GM10248 (cell line): ENCODE results near the gene SPTBN1.

Source experiments
- CTCF ChIA-PET: fragments of 300-600 bp; sonication (Branson Sonifier 250); formaldehyde crosslinking; extraction: SDS; loops from one replicate; lab custom pipeline; 2021; ENCODE audit warnings: antibody characterized with exemption; lab: Yijun Ruan, JAX
- POLR2A ChIA-PET: fragments of 350-650 bp; sonication (Branson Sonifier 250); formaldehyde crosslinking; extraction: SDS; loops from one replicate; lab custom pipeline; 2020; ENCODE audit warnings: antibody characterized with exemption; lab: Yijun Ruan, JAX
- DNase-seq: peaks from one replicate; pipeline ENCODE4 v3.0.0; 2012; ENCODE audit errors: extremely low spot score
- TF ChIP-seq, protein P1 (sequence below): IDR thresholded peaks from 2 replicates; pipeline ENCODE4 v1.5.1; 2012; ENCODE audit warnings: mild to moderate bottlenecking, low read depth; ENCODE audit errors: extremely low read depth, missing control alignments, control extremely low read depth

Gene SPTBN1

DNA sequence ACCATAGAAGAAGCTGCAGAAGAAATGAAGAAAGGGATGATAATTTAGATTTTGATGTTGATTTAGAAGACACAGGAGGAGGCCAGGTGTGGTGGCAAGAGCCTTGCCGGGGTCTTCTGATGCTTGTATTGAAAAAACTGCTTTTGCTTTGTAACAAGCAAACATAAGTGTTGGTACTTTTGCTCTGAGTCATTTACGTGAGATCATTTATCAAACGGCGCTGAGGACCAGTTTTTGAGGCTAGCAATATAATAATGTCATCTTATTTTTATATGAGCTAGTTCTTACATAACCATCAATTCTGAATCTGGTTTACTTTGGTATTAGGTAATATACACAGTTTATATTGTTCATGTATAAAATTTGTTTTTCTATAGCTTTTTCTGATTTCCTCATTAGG, 30.6 kb downstream of the SPTBN1 start:
- ChIA-PET POLR2A (no interaction called here), CTCF (interaction anchor here (1.5 kb wide), 1 partner anchor 14 kb away, joined by 3 read pairs; no protein-coding TSS in a partner anchor)
- no peak for DNase-seq
- TF ChIP-seq, protein P1, sequence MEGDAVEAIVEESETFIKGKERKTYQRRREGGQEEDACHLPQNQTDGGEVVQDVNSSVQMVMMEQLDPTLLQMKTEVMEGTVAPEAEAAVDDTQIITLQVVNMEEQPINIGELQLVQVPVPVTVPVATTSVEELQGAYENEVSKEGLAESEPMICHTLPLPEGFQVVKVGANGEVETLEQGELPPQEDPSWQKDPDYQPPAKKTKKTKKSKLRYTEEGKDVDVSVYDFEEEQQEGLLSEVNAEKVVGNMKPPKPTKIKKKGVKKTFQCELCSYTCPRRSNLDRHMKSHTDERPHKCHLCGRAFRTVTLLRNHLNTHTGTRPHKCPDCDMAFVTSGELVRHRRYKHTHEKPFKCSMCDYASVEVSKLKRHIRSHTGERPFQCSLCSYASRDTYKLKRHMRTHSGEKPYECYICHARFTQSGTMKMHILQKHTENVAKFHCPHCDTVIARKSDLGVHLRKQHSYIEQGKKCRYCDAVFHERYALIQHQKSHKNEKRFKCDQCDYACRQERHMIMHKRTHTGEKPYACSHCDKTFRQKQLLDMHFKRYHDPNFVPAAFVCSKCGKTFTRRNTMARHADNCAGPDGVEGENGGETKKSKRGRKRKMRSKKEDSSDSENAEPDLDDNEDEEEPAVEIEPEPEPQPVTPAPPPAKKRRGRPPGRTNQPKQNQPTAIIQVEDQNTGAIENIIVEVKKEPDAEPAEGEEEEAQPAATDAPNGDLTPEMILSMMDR, result no peak

DNA sequence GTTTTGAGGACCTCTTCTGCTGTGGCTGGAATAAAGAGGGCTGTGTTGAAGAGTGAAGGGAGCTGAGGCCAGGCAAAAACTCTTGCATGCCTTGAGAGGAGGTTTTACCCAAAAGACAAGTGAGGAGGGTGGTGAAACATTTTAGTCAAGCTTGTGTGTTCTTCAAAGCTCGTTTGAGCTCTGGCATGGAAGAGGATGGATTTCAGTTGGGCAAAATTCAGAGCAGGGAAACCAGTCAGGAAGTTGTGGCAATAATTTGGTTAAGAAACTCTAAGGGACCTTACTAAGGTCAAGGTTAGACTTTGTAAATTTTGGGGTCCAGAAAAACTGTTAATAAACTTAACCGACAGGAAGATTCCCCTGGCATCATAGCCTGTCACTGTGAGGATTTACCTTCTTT, 34.7 kb downstream of the SPTBN1 start:
- no peak for DNase-seq
- POLR2A ChIA-PET, result no interaction called here
- TF ChIP-seq, protein P1, result no peak
- CTCF ChIA-PET, result interaction anchor here (0.9 to 3.7 kb wide), 2 partner anchors 11 to 384 kb away, joined by 3 to 22 read pairs; no protein-coding TSS in a partner anchor

DNA sequence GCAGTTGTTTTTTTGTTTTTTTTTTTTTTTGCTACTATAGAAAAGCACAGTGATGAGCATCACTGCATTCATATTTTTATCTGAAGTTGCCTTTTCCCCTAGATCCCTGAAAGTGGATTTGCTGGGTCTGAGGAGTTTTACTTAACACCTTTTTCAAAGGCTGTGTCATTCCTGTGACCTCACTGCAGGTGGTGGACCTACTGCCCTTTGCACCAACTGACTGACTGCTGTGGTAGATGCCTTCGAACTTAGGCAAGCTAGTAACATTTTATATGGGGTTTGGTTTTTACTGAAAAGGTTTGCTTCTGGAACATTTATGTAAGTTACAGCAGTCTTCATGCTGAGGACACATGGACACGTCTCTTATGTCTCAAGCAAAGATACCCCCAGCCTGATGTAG, 36.2 kb downstream of the SPTBN1 start:
- POLR2A ChIA-PET, result no interaction called here
- TF ChIP-seq, protein P1, result no peak
- CTCF ChIA-PET, result interaction anchor here (1.0 kb wide), 1 partner anchor 11 kb away, joined by 4 read pairs; no protein-coding TSS in a partner anchor
- no peak for DNase-seq

DNA sequence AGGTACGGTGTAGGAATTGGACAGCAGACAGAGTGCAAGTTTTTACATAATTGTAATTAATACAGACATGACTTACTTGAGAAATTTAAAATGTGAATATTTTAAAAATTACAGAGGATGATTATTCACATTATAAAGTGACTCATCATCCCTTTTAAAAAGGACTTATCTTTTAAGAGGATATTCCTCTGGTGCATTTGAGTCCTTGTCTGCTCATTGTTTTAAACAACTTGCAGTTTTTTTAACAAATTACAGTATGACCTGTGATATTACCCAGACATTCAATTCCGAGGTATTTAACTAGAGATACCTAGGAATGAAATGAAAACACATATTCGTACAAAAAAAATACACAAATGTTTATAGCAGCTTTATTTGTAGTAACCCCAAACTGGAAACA, 38.0 kb downstream of the SPTBN1 start:
- POLR2A ChIA-PET, result no interaction called here
- no peak for DNase-seq
- CTCF ChIA-PET, result no interaction called here
- TF ChIP-seq, protein P1, result no peak

DNA sequence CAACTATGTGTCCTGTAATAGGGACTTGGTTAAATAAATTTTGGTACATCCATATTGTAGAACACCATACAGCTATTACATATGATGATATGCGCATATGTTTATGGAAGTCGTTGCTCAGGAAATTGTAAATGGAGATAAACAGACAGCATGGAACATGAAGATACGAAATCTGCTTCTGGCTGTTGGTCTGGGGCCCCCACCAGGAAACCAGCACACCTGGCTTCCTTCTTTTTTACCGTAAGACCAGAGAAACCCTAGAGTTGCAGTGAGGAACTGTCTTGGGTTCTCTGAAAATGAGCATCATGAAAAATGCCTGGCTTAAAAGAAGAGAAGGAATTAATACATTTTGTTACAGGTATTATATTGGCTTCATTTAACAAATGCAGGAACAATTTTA, 40.8 kb downstream of the SPTBN1 start:
- DNase-seq, result no peak
- ChIA-PET POLR2A (no interaction called here), CTCF (interaction anchor here (0.9 to 2.1 kb wide), 4 partner anchors 16 to 390 kb away, joined by 3 to 7 read pairs (median 4); no protein-coding TSS in a partner anchor)
- TF ChIP-seq, protein P1, result no peak

DNA sequence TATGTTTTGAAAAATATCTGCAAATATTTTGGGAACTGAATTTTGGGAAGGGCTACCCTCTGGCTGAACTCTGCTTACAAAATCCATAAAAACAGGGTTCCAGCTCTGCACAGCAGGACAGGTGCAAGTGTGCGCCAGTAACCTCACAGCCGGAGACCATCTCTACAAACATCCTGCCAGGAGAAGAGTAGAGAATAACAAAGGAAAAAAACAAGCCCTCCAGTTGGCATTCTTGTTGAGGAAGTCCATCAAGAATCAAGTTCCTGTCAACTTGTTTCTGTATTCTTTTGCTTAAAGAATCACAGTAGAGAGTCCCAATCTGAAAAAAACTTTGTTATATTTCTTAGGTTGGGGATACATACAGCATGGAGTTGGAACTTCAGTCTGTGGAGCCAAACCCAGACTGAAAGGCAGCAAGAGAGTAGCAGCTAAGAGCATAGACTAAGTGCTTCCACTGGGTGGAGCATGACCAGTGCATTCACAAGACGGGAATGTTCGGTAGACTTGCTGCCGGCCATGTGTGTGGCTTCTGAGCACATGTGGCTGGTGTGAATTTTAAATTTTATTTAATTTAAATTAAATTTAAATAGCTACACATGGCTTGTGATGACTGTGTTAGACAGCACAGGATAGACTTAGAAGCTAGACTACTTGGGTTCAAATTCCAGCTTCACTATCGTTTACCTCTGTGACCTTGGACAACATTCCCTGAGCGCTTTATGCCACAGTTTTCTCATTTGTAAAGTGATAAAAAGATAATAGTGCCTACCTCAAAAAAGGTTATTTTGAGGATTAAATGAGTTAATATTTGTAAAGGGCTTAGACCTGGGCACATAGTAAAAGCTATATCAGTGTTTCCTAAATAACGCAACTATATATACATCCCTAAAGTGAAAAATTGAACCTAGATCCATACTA, 41.9 kb downstream of the SPTBN1 start:
- TF ChIP-seq, protein P1, result no peak
- CTCF ChIA-PET, result interaction anchor here (1.2 to 2.1 kb wide), 4 partner anchors 17 to 391 kb away, joined by 3 to 7 read pairs (median 4); no protein-coding TSS in a partner anchor
- DNase-seq, result no peak
- POLR2A ChIA-PET, result no interaction called here
